K562 (cell line): ENCODE results near the gene GAB2. TPM values are rescaled to one million over a fixed set of nuclear protein-coding genes. Genes with fewer than 3 reads are reported as not detected.

ENCODE experiments used
- ADNP ChIP-seq: fragments of 200-800 bp; sonication (Bioruptor generic); IDR thresholded peaks from 2 replicates; pipeline ENCODE4 v1.6.1; 2016; ENCODE audit warnings: missing genetic modification characterization, missing compliant biosample characterization
- CBX3 ChIP-seq, 2 experiments: IDR thresholded peaks; 1 replicate in 1 of 2; 2 replicates in 1 of 2; pipeline ENCODE4 v1.6.1; 2012; ENCODE audit warnings: inconsistent platforms in 2 of 2, low read length in 2 of 2, borderline replicate concordance in 1 of 2, control low read depth in 1 of 2
- CREM ChIP-seq: IDR thresholded peaks from 2 replicates; pipeline ENCODE4 v1.6.1; 2014; ENCODE audit warnings: antibody characterized with exemption, low read depth
- E2F4 ChIP-seq: sonication (generic); formaldehyde crosslinking; IDR thresholded peaks from 2 replicates; pipeline ENCODE4 v1.8.0; 2022; ENCODE audit warnings: mild to moderate bottlenecking, low read depth, missing genetic modification reagents
- EGR1 ChIP-seq: fragments of 450-650 bp; conservative IDR thresholded peaks from 2 replicates; pipeline ENCODE4 v1.6.1; 2017; ENCODE audit warnings: mild to moderate bottlenecking
- HDAC1 ChIP-seq, 2 experiments: fragments of 450-650 bp; IDR thresholded peaks; 2 replicates each; pipeline ENCODE4 v1.6.1; 2016 to 2017; ENCODE audit warnings: inconsistent platforms in 1 of 2, mild to moderate bottlenecking in 1 of 2, moderate library complexity in 1 of 2
- HNRNPL ChIP-seq: fragments of 200-400 bp; formaldehyde crosslinking; IDR thresholded peaks from 2 replicates; pipeline ENCODE4 v1.6.1; 2017; ENCODE audit warnings: low read depth, mild to moderate bottlenecking, low read length
- JUND ChIP-seq, 2 experiments: IDR thresholded peaks; 2 replicates in 1 of 2; 3 replicates in 1 of 2; pipeline ENCODE4 v1.6.1; 2011; ENCODE audit warnings: borderline replicate concordance in 2 of 2, low read depth in 2 of 2, low read length in 2 of 2, improper control_type of control experiment in 1 of 2, missing biosample characterization in 1 of 2, missing genetic modification characterization in 1 of 2, missing genetic modification reagents in 1 of 2
- MXD1 ChIP-seq: fragments of 250-450 bp; sonication (Bioruptor Pico); IDR thresholded peaks from 2 replicates; pipeline ENCODE4 v1.8.0; 2021; ENCODE audit warnings: borderline replicate concordance, mild to moderate bottlenecking, moderate library complexity; ENCODE audit not compliant: poor library complexity, severe bottlenecking
- PHF8 ChIP-seq: fragments of 200-600 bp; sonication (generic); IDR thresholded peaks from 2 replicates; pipeline ENCODE4 v1.6.1; 2012; ENCODE audit warnings: mixed run types, mild to moderate bottlenecking, inconsistent platforms, low read length, moderate library complexity, borderline replicate concordance
- RFX5 ChIP-seq: IDR thresholded peaks from 2 replicates; pipeline ENCODE4 v1.6.1; 2011; ENCODE audit warnings: low read depth, mild to moderate bottlenecking, improper control_type of control experiment, low read length
- RNF219 ChIP-seq: fragments of 250-450 bp; sonication (Bioruptor Pico); IDR thresholded peaks from 2 replicates; pipeline ENCODE4 v1.5.0; 2022; ENCODE audit warnings: mild to moderate bottlenecking
- SRSF3 ChIP-seq: fragments of 200-400 bp; formaldehyde crosslinking; IDR thresholded peaks from 2 replicates; pipeline ENCODE4 v1.6.1; 2016; ENCODE audit warnings: mild to moderate bottlenecking, low read length, moderate library complexity; ENCODE audit not compliant: insufficient read depth
- TSHZ1 ChIP-seq: fragments of 250-450 bp; sonication (Bioruptor Pico); IDR thresholded peaks from 2 replicates; pipeline ENCODE4 v1.4.0; 2020; ENCODE audit warnings: mild to moderate bottlenecking, moderate library complexity
- WHSC1 ChIP-seq: IDR thresholded peaks from one replicate; pipeline ENCODE4 v1.6.1; 2012; ENCODE audit warnings: low read length, control low read depth, inconsistent platforms
- ZNF175 ChIP-seq: fragments of 200-800 bp; sonication (Bioruptor generic); IDR thresholded peaks from 2 replicates; pipeline ENCODE4 v1.6.1; 2016; ENCODE audit warnings: low read depth, mild to moderate bottlenecking, missing genetic modification characterization, missing compliant biosample characterization
- ZNF24 ChIP-seq: fragments of 450-650 bp; IDR thresholded peaks from 2 replicates; pipeline ENCODE4 v1.6.1; 2016
- polyA plus RNA-seq, 8 experiments: library from polyadenylated mRNA; depleted of rRNA in 4 of 8; stranded (reverse) in 5 of 8; unstranded in 3 of 8; fragments of >200 nt; fragmentation: Nextera tagmentation in 2 of 8; fragmentation: Illumina TruSeq in 1 of 8; extraction: Ambion mirVana in 2 of 8; extraction: Trizol in 1 of 8; gene quantifications; 2 replicates each; pipeline versions ENCODE4 v1.2.1 to v1.2.3, GENCODE V29; 2011 to 2014; ENCODE audit warnings: inconsistent platforms in 1 of 8, missing spikeins in 1 of 8
- total RNA-seq, 7 experiments: library from RNA; depleted of rRNA in 6 of 7; stranded (reverse); fragments of >200 nt in 6 of 7; fragmentation: Illumina TruSeq in 2 of 7; extraction: Trizol in 2 of 7; gene quantifications; 2 replicates each; pipeline versions ENCODE4 v1.2.1 to v1.2.3, GENCODE V29; 2011 to 2021; ENCODE audit warnings: low replicate concordance in 1 of 7
- TF ChIP-seq, protein P1 (sequence below): sonication (generic); formaldehyde crosslinking; IDR thresholded peaks from 2 replicates; pipeline ENCODE4 v1.8.0; 2022; ENCODE audit warnings: mild to moderate bottlenecking, missing genetic modification reagents

The GAB2 gene
- total and polyA plus RNA-seq, 9 of the 15 experiments (the other 6 are each of a cell fraction or from before 2014, with no cell fraction given) = 2.3 to 35.2 (median 16.1) TPM

- TF ChIP-seq TSHZ1 (CRISPR knock-in tag) (no peak), CREM (peak; percentile 50; the same call in 1 of the 2 replicates), E2F4 (CRISPR knock-in tag) (no peak), HNRNPL (no peak), JUND (IDR thresholded peaks at IDR 0.05; ENCODE audit: borderline replicate concordance, low read depth, low read length) (no peak), JUND (tag; IDR thresholded peaks at IDR 0.05; ENCODE audit: borderline replicate concordance, low read depth, low read length) (peak; percentile 15; the same call in 1 of the 3 replicates), HDAC1 (IDR thresholded peaks at IDR 0.05) (no peak), ADNP (no peak), PHF8 (no peak), ZNF175 (CRISPR knock-in tag) (no peak), SRSF3 (no peak), CBX3 (IDR thresholded peaks at IDR 0.05; ENCODE audit: borderline replicate concordance in 1 of 2, low read length in 2 of 2) (no peak), EGR1 (peak; percentile 59), RNF219 (no peak), RFX5 (no peak), WHSC1 (no peak), ZNF24 (no peak), MXD1 (no peak)
- TF ChIP-seq, protein P1, sequence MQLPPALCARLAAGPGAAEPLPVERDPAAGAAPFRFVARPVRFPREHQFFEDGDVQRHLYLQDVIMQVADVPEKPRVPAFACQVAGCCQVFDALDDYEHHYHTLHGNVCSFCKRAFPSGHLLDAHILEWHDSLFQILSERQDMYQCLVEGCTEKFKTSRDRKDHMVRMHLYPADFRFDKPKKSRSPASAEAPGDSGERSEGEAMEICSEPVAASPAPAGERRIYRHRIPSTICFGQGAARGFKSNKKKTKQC (CRISPR knock-in tag) = no peak
Measured at GRCh38 chr11:78187366-78188285, 230.0 kb downstream of the GAB2 start (continued).
